M059J (cell line): ENCODE results near the gene CACNA1B. TPM values are rescaled to one million over a fixed set of nuclear protein-coding genes. Genes with fewer than 3 reads are reported as not detected.

Source experiments
- DNase-seq: peaks from one replicate; pipeline ENCODE4 v3.0.0-alpha.2; 2012; ENCODE audit warnings: low read depth
- total RNA-seq: library from RNA; depleted of rRNA; stranded (reverse); fragments of >200 nt; shearing (Covaris generic); gene quantifications from 2 replicates; pipeline ENCODE4 v1.2.3, GENCODE V29; 2014

The CACNA1B gene
- total RNA-seq, 1 experiment from 2014 or later, result not detected

- no peak for DNase-seq
These were observed 41.5 kb downstream of the CACNA1B start for GRCh38 chr9:137919095-137919465.

DNA sequence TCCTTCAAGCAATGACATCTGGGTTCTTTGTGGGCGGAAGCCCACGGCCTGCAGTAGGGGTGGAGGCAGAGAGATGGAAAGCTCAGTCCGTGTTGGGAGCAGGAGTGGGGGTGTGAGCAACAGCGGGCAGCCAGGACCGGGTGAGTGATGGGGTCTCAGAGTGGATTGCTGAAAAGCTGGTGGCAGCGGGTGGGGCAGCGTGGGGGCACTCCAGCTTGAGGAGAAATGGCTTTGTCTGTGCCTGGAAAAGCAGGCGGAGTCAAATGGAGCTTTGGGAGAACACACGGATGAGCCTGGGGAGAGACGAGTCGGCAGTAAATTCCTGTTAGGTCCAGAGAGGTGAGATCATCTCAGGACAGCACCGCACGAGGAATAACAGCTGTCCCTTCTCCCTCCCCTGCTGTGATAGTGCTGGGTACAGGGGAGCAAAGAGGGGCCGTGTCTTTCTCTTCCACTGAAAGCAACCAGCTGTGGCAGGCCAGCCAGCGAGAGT is 42.1 kb downstream of the CACNA1B start:
- no peak for DNase-seq

GRCh38 chr9:137920753-137921152 is 43.2 kb downstream of the CACNA1B start:
- no peak for DNase-seq

DNA sequence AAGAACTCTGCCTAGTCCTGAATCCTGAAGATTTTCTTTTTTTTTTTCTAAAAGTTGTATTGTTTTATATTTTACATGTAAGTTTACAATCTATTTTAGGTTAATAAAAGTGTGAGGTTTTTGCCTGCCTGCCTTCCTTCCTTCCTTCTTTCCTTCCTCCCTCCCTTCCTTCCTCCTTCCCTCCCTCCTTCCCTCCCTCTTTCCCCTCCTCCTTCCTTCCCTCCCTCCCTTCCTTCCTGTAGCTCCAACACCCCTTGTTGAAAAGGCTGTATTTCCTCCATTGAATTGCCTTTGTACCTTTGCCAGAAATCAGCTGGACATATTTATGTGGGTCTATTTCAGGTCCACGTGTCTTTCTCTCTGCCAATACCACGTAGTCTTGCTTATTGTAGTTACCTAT is 46.6 kb downstream of the CACNA1B start:
- DNase-seq, result no peak

DNA sequence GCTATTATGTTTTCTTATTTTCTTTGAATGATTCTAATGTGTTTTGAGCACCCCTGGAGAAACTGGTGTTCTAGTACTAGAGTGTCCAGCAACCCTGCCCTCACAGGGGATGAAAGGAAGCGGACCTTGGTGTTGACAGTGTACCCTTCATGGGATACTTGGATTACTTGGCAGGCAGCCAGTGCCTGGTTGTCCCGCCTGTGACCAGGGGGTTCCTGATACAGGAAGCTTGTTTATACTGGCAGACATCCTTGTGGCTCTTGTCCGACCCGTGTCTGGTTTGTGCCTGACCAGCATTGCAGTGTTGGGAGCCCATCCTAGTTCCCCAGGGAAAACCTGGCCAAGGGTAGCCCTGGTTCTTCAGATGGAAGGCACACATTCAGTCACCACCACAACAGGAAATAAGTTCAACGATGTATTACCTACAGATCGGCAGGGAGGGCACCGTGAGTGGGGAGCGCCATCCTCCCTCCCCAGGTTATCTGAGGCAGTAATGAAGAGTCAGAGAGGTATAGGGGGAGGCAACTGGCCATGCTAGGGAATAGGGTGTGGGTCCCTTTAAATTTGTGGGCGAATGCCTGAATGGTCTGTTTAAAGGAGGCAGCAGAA is 47.3 kb downstream of the CACNA1B start:
- DNase-seq, result no peak

DNA sequence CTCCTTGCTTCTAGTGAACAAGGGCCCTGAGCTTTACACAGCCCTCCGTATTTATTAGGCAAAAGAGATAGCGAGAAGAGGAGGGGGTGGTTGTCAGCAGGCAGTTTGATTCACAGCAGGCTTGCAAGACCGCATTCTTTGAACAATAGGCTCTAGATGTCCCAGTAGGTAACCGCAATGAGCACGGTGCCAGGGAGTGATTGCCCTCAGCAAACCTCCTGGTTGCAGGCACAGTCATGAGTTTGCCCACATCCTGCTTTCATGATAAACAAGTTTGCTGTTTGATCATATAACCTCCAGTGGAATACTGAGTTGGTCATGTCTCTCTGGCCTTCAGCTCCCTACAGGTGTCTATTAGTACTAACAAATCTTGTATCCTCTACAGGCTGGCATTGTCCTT is 66.1 kb downstream of the CACNA1B start:
- no peak for DNase-seq

- no peak for DNase-seq
These were observed 68.0 kb downstream of the CACNA1B start for GRCh38 chr9:137945581-137945980.

DNA sequence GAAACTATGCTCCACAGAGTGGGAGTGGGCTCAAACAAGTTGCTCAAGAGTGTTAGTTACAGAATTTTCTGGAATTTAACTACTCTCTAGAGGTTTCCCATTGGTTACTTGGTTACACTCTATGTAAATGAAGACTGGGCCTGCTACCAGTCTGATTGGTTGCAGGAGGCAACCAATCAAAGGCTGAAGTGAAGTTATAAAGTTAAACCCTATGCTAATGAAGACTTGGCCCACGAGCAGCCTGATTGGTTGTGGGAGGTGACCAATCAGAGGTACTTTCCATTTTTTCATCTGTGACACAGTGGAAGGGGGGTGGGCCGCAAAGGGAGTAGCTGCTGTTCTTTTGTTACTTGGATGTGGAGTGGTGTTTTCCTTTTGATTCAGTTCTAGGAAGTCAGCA is 69.4 kb downstream of the CACNA1B start:
- no peak for DNase-seq

DNA sequence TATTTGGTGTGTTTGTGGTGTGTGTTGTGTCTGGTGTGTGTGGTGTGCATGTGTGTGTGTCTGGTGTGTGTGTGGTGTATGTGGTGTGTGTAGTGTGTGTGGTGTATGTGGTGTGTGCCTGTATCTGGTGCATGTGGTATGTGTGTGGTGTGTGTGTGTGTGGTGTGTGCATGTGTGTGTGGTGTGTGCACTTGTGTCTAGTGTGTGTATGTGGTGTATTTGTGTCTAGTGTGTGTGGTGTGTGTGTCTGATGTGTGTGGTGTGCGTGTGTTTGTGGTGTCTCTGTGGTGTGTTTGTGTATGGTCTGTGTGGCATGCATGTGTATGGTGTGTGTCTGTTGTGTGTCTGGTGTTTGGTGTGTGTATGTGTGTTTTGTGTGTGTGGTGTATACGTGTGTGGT is 71.1 kb downstream of the CACNA1B start:
- DNase-seq, result no peak

DNA sequence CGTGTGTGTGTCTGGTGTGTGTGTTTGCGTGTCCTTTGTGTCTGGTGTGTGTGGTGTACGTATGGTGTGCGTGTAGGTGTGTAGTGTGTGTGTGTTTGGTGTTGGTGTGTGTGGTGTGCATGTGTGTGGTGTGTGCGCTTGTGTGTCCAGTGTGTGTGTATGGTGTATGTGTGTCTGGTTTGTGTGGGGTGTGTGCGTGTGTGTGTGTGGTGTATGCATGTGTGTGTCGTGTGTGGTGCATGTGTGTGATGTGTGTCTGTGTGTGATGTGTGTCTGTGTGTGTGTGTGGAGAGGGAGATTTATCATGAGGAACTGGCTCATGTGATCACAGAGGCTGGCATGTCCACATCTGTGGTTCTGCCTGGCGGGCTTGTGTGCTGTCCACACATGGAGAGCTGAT is 71.7 kb downstream of the CACNA1B start:
- DNase-seq, result no peak

- DNase-seq, result no peak
These were observed 73.5 kb downstream of the CACNA1B start for GRCh38 chr9:137951107-137951506.

DNA sequence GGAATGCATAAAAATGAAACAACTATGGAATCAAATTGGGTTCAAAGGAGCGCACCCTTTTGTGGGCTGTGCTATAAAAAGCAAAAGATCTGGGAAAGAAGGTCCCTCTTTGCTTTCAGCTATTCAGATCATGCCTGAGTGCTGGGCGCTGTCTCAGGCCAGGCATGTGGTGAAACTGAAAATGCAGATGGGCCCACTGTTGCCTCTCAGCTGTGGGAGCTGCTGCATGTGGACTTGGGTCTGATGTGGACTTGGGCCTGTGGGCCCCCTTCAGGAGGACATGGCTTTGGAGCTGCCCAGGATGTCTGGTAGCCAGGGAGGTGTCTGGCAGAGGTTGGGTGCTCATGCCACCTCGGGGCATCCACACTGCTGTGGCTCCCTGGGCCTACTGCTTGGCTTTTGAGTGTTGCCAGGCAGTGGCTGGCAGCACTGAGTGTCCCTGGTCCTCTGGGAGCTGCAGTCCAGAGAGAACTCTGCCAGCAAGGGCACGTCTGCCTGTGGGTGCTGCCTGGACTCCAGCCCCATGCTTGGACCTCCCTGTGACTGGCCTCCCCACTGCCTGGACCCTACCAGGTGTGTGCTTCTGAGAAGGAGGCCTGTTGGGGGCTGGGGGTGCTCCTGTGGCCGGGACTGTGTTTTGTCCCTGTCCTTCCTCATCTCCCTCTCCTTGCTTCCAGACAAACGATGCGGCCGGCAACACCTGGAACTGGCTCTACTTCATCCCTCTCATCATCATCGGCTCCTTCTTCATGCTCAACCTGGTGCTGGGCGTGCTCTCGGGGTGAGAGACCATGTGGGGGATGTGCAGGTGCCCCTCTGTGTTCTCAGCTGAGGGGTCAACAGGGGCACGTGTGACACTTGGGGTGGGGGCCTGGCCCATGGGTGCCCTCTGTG is 74.3 kb downstream of the CACNA1B start:
- DNase-seq, result no peak

GRCh38 chr9:137952976-137953666 is 75.5 kb downstream of the CACNA1B start:
- no peak for DNase-seq

DNA sequence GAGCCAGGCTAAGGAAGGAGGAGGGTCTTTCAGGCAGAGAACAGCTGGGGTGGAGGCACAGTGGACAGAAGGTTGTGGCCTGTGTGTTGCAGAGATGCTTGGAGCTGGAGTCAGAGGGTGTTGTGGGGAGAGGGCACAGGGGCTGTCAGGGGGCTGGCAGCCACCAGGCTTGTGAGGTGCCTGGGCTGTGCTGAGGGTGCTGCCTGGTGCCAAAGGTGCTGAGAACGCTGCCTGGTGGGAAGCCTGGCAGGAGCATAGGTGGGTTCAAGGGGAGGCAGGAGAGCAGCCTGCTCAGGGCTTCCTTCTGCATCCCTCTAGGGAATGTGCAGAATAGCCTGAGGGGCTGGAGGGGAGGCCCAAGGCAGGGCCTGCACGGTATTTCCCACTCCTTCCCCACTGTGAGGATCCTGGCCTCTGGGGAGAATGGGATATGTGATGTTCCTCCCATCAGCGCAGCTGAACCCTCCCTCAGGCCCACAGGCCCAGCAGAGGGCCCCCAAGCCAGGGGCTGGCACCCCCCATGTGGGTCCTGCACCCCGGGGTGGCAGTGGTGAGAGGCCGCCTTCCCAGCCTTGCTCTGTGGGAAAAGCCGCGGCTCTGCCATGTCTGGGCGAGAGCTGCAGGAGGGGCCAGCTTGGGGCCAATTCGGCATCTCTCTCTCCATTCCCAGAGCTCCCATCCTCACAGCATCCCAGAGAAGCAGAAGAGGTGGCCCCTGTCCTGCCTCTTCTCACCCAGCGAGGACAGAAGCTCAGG is 76.3 kb downstream of the CACNA1B start:
- DNase-seq, result no peak

DNA sequence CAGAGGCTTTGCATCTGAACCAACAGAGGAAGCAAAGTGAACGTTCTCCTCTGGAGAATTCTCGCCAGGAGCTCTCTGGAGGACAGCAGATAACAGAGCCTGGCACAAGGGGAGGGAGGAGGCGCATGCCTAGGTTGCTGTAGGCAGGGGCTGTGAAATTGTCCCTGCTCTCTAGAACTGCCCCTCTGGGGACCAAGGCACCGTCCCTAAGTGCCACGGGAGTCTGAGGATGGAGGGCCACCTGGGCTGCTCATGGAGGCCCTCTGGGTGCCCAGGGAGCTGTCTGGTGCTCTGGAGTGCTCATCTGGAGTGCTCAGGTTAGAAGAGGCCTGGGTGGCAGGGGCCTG is 77.6 kb downstream of the CACNA1B start:
- DNase-seq, result no peak

GRCh38 chr9:137955586-137955985 is 78.0 kb downstream of the CACNA1B start:
- no peak for DNase-seq

DNA sequence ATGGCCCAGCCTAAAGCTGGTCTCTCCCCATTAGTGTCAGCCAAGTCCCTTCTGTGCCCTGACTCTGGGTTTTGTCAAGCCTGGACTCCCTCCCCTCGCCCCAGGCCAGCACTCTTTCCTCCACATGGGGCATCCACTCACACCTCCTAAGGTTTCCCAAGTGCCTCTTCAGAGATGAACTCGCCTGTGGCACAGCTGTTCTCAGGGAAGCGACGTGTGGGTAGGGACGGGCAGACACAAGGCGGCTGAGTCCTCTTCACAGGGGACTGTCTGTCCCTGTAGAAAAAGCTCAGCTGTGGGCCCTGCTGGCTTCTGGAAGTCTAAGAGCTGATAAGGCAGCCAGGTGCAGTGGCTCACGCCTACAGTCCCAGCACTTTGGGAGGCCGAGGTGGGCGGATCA is 78.5 kb downstream of the CACNA1B start:
- DNase-seq, result no peak

DNA sequence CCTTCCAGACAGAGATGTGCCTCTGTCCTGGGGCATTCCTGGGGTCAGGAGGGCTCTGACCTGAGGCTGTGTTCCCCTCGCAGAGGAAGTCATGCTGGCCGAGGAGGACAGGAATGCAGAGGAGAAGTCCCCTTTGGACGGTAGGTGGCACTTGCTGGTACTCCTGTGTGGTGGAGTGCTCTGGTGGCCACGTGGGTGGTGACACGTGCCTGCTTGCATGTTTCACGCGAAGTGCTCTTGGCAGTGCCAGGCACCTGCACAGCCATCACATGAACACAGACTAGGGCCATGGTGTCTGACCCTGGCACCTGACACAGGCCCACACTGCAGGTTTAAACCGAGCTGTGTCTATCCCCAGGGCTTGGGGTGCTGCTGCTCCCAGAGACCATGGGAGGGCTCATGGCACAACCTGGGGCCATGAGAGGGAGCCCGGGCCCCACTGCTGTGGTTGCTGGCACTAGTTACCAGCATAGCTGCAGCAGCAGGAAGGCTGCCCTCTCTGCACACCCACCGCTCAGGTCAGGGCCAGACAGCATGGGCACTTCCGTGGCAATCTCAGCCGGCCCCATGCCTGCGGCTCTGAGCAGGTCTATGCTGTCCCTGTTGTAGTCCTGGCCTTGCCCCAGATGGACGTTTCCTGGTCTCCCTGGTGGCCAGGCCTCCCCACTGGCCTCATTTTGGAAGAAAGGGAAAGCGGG is 79.3 kb downstream of the CACNA1B start:
- DNase-seq, result peak; percentile 14

- no peak for DNase-seq
These were observed 82.2 kb downstream of the CACNA1B start for GRCh38 chr9:137959641-137960411.

- DNase-seq, result no peak
These were observed 82.9 kb downstream of the CACNA1B start for GRCh38 chr9:137960496-137960895.

GRCh38 chr9:137963525-137963924 is 85.9 kb downstream of the CACNA1B start:
- no peak for DNase-seq
